GM18526 (cell line): Measurements from ENCODE around the gene TMEM59L.

Experiments
- POLR2A ChIP-seq: IDR thresholded peaks from 3 replicates; pipeline ENCODE4 v1.6.1; 2011; ENCODE audit not compliant: insufficient read length; ENCODE audit errors: extremely low read depth

Gene TMEM59L

GRCh38 chr19:18604820-18605159 is 7.9 kb upstream of the TMEM59L start:
- TF ChIP-seq POLR2A = no peak

DNA sequence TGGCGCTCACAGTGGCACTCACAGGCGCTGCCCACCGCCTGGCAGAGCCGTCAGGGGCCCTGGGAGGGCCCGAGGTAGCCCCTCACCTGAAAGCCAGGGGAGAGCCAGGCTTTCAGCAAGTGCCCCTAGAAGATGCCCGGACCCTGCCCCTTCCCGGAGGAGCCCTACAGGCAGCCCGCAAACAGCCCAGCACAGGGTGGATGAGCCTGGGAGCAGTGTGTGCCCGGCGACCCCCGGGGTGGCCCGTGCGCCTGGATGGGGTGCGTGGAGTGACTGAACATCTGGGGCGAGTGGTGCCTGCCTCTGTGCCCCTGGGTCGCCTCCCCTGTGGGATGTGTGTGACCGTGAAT is 7.5 kb upstream of the TMEM59L start:
- no peak for TF ChIP-seq POLR2A

GRCh38 chr19:18605546-18606280 is 7.0 kb upstream of the TMEM59L start:
- TF ChIP-seq POLR2A = no peak

DNA sequence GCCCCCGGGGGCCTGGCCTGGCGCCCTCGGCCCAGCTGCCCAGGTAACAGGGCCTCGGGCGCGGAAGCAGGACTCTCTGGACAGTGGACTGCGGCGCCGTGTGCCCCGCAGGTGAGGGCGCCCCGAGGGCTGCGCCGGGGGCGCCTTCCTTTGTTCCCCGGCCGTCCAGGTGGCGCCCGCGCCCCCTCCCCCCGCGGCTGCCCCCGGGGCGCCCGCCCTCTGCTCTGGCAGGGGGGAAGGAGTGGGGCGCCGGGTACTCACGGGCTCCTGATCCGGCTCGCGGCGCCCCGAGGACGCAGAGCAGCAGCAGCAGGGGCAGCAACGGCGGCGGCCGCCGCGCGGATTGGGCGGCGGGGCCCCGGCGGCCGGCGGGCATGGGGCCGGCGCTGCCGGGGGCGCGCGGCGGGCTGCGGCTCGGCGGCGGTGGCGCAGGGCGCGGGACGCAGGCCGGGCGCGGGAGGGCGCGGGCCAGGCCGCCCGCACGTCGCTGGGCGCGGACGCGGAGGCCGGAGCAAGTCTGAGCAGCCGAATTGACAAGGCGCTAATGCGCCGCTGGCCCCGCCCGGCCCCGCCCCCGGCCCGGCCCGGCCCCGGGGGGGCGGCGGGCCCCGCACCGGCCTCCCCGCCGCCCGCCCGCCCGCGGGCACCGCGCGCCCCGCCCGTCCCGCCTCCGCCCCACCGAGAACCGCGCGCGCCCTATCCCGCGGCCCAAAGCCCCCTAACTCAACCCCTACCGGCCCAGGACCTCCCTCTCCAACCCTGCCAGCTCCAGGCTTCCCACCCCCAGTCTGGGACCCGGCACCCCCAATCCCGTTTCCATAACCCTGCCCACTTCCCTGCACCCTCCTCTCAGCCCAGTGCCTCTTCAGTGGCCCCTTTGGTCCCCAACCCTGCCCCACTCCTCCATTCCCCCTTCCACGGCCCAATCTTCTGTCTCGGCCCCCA is 6.1 kb upstream of the TMEM59L start, which contains the start of gene CRLF1:
Gene CRLF1 (minus strand): TSS at position 519 of the 945 bp plus-strand sequence. CDS start 143 bp downstream, at position 376.
- no peak for TF ChIP-seq POLR2A

DNA sequence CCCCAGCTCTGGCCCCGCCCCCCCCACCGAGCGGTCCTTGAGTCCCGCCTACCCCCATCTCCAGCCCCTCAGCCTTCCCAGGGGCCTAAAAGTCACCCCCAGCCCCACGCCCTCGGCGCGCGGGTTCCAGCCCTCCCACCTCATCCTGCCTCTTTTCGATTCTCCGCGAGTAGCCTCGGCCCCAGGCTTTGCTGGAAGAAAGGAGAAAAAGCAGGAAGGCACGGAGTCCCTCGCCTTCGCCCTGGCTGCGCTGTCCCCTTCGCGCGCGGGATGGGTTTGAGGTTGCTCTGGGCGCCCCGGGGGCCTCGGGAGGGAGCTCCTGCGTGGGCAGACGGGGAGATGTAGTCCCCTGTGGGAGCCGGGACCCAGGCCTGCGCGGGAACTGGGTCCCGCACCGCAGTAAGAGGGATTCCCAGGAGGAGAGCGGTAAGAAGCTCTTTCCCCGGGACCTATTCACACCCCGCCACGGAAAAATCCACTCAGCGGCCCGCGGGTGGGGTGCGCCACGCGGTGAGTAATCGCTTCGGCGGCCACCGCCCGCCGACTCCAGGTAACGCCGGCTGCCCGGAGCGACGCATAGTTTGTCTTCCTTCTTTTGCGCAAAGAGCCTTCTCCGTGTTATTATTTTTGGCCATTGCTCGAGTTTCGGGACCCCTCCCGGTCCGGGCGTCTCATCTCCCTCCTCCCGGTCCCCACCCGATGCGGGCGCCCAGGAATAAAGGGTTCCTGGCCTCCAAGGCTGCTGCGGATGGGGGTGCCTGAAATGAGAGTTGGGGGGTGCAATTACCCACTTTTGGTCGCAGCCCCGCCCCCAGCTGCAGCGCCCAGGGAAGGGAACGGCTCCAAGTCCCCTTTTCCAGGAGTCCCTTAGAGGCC is 5.2 kb upstream of the TMEM59L start:
- TF ChIP-seq POLR2A = no peak

DNA sequence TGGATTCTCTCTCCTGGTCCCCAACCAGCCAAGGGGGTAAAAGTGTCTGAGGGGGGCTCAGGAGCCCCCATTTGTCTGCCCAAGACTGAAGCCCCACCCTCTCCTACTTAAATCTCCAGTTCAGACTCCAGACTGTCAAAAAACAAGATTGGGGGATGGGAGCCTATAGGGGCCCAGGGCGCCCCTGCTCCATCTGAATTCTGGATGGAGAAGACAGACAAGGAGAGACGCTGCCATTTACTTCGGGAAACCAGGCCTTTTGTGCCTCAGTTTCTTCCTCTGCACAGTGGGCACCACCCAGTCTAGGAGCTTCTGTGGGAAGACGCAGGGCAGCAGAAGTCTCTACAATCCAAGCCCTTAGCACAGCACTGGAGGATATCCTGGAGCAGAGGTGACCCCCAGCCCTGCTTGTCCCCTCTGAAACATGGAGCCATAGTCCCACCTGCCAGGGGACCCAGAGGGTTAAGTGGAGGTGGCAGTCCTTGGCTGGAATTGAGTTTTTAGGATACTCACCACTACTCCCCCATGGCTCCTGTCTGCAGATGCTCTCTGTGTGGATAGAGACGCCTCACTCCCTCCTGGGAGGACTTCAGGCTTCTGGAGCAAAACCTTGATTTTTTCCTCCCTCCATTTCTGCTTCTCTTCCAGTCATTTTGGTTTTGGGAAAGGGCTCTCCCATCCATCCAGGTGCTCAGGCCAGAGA is 4.4 kb upstream of the TMEM59L start:
- no peak for TF ChIP-seq POLR2A

DNA sequence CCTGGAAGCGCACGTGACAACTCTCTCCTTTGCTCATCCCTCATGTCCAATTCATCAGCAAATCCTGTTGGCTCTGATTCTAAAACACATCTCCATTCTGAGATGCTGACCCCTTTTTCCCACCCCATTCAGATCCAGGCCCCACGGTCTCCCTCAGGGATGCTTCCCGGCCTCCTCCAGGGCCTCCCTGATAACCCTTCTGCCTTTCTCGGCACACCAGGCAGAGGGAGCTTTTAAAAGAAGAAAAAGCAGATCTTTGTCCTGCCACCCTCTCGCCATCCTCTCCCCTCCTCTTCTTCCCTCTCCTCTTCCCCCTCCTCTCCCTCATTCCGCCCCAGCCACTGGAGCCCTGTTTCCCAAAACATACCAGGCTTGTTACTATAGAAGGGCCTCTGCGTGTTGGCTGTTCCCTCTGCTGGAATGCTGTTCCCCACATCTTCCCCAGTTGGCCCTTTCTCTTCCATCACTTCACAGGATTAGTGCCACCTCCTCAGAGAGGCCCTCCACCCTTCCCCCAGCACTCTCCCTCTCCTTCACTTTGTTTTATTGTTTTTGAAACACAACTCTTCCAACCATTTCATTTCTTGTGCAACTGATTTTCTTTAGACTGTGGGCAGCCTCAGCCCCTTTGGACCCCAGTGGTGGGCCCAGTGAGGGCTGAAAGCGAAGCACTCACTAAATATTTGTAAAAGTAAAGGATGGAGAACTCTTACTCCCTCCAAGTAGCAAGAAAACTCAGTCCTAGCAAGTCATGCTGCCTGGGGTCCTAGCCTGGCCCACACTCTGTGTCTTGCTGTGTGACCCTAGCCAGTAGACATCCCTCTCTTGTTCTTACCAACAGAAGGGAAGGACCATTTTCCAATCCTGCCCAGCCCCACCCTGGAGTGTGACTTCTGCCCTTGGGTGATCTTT is 3.6 kb upstream of the TMEM59L start:
- TF ChIP-seq POLR2A = no peak

- no peak for TF ChIP-seq POLR2A
Observed at GRCh38 chr19:18609717-18610051, 3.0 kb upstream of the TMEM59L start.

- TF ChIP-seq POLR2A = no peak
Observed at GRCh38 chr19:18610245-18610555, 2.5 kb upstream of the TMEM59L start.

DNA sequence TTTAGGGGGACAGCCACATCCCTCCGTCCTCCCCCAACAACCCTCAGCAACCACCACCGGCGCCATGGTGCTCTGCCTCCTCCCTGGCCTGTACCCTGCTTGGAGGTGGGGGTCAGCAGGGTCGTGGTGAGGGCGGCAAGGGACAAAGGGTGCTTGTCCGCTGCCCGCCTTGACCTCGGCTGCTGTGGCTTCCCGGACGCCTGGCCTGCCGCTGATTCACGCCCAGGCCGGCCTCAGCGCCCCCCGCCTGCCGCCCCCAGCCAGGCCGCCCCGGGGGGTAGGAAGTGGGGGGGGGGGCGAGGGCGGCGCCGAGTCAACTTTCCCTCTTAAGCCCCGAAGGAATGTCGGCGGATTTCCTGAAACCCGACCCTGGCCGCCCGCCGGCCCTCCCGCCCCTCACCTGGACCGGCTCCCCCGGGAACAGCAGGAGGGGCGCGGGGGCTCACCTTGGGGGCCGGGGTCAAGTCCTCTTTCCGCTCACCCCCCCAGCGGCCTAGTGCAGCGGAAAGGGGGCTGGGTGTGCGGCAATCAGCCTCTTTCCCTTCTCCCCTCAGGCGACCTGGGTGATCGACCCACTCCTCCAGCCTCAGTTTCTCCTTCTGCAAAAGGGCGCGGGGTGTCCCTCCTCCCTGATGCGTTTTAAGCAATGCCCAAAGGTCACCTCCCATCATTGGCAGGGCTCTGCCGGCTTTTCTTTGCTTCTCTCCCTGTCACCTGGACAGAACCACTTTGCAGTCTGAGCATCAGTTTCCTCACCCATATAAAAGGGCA is 1.9 kb upstream of the TMEM59L start:
- TF ChIP-seq POLR2A = no peak

DNA sequence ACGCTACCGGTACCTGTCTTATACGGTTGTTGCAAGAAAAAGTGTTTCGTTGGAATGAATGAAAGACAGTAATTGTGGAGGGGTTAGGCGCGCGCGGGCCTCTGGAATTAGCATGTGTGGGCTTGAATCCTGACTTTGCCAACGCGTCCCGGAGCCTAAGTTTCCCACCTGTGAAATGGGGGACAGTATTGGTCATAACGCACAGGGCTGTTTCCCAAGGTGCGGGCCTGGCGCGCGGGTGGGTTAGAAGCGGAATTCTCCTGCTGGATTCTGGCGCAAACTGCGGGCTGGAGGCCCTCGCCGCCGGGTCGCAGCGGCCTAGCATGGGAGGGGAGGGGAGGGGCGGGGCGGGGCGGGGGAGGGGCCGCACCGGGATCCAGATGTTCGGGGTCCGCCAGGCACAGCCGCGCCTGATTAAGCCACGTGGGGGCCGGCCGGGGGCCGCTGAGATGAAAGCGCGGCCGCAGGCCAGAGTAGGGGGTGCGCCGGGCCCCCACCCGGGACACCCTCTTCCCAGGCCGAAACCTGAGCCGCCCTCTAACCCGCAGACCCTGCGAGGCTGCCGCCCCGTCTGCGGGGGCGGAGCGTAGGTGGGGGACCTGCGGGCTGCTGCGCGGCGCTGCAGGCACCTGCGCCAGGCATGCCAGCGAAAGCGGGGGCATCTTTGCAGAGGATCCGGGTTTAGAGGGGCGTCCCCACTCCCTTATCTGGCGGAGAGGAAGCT is 1.2 kb upstream of the TMEM59L start:
- no peak for TF ChIP-seq POLR2A

GRCh38 chr19:18612051-18612771 is 459 bp upstream of the TMEM59L start:
- no peak for TF ChIP-seq POLR2A
